HEK293 (cell line): ENCODE measurements around the gene AMPH.

ENCODE experiments used
- RBAK ChIP-seq: fragments of 450-650 bp; formaldehyde crosslinking; IDR thresholded peaks from 2 replicates; pipeline ENCODE4 v1.5.1; 2016; ENCODE audit warnings: missing biosample characterization, missing genetic modification characterization
- ZNF214 ChIP-seq: fragments of 450-650 bp; formaldehyde crosslinking; IDR thresholded peaks from 2 replicates; pipeline ENCODE4 v1.5.1; 2017; ENCODE audit warnings: missing biosample characterization, mild to moderate bottlenecking, missing genetic modification characterization, borderline replicate concordance
- ZNF274 ChIP-seq, 2 experiments: fragments of 200-500 bp in 1 of 2; fragments of 450-650 bp in 1 of 2; sonication (Bioruptor generic) in 1 of 2; formaldehyde crosslinking in 1 of 2; IDR thresholded peaks; 2 replicates each; pipeline versions ENCODE4 v1.5.1 to v1.6.1; 2014 to 2016; ENCODE audit warnings: borderline replicate concordance in 1 of 2, inconsistent platforms in 1 of 2, low read length in 1 of 2, missing biosample characterization in 1 of 2, missing genetic modification characterization in 1 of 2
- ZNF311 ChIP-seq: fragments of 450-650 bp; formaldehyde crosslinking; IDR thresholded peaks from 2 replicates; pipeline ENCODE4 v1.5.1; 2017; ENCODE audit warnings: missing biosample characterization, missing genetic modification characterization, borderline replicate concordance
- ZNF600 ChIP-seq: fragments of 450-650 bp; formaldehyde crosslinking; IDR thresholded peaks from 2 replicates; pipeline ENCODE4 v1.5.1; 2016; ENCODE audit warnings: missing biosample characterization, missing genetic modification characterization
- ZNF629 ChIP-seq: fragments of 450-650 bp; formaldehyde crosslinking; IDR thresholded peaks from 2 replicates; pipeline ENCODE4 v1.5.1; 2017; ENCODE audit warnings: missing biosample characterization, missing genetic modification characterization
- ZNF843 ChIP-seq: fragments of 450-650 bp; formaldehyde crosslinking; IDR thresholded peaks from 2 replicates; pipeline ENCODE4 v1.5.1; 2016; ENCODE audit warnings: missing biosample characterization, missing genetic modification characterization
- TF ChIP-seq, protein P1 (sequence below): fragments of 450-650 bp; formaldehyde crosslinking; IDR thresholded peaks from 2 replicates; pipeline ENCODE4 v1.5.1; 2016; ENCODE audit warnings: missing biosample characterization, missing genetic modification characterization
- TF ChIP-seq, protein P2 (sequence below): fragments of 450-650 bp; formaldehyde crosslinking; IDR thresholded peaks from 2 replicates; pipeline ENCODE4 v1.5.1; 2016; ENCODE audit warnings: missing biosample characterization, missing genetic modification characterization

- TF ChIP-seq, protein P1, sequence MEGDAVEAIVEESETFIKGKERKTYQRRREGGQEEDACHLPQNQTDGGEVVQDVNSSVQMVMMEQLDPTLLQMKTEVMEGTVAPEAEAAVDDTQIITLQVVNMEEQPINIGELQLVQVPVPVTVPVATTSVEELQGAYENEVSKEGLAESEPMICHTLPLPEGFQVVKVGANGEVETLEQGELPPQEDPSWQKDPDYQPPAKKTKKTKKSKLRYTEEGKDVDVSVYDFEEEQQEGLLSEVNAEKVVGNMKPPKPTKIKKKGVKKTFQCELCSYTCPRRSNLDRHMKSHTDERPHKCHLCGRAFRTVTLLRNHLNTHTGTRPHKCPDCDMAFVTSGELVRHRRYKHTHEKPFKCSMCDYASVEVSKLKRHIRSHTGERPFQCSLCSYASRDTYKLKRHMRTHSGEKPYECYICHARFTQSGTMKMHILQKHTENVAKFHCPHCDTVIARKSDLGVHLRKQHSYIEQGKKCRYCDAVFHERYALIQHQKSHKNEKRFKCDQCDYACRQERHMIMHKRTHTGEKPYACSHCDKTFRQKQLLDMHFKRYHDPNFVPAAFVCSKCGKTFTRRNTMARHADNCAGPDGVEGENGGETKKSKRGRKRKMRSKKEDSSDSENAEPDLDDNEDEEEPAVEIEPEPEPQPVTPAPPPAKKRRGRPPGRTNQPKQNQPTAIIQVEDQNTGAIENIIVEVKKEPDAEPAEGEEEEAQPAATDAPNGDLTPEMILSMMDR, result no peak
- TF ChIP-seq ZNF214 (tag by site-specific recombination), result no peak
- no peak for TF ChIP-seq ZNF843 (tag by site-specific recombination)
- TF ChIP-seq ZNF600 (tag by site-specific recombination), result no peak
- TF ChIP-seq ZNF311, result no peak
- no peak for TF ChIP-seq RBAK
- no peak for TF ChIP-seq ZNF629 (tag by site-specific recombination)
- TF ChIP-seq, protein P2, sequence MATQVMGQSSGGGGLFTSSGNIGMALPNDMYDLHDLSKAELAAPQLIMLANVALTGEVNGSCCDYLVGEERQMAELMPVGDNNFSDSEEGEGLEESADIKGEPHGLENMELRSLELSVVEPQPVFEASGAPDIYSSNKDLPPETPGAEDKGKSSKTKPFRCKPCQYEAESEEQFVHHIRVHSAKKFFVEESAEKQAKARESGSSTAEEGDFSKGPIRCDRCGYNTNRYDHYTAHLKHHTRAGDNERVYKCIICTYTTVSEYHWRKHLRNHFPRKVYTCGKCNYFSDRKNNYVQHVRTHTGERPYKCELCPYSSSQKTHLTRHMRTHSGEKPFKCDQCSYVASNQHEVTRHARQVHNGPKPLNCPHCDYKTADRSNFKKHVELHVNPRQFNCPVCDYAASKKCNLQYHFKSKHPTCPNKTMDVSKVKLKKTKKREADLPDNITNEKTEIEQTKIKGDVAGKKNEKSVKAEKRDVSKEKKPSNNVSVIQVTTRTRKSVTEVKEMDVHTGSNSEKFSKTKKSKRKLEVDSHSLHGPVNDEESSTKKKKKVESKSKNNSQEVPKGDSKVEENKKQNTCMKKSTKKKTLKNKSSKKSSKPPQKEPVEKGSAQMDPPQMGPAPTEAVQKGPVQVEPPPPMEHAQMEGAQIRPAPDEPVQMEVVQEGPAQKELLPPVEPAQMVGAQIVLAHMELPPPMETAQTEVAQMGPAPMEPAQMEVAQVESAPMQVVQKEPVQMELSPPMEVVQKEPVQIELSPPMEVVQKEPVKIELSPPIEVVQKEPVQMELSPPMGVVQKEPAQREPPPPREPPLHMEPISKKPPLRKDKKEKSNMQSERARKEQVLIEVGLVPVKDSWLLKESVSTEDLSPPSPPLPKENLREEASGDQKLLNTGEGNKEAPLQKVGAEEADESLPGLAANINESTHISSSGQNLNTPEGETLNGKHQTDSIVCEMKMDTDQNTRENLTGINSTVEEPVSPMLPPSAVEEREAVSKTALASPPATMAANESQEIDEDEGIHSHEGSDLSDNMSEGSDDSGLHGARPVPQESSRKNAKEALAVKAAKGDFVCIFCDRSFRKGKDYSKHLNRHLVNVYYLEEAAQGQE (tag by site-specific recombination), result no peak
- no peak for TF ChIP-seq ZNF274 (IDR thresholded peaks at IDR 0.05; ENCODE audit: low read length)
- no peak for TF ChIP-seq ZNF274 (tag by site-specific recombination; IDR thresholded peaks at IDR 0.05; ENCODE audit: borderline replicate concordance)
Measured at GRCh38 chr7:38524786-38525185, 106.4 kb downstream of the AMPH start.
